ENCODE measurements around the gene PLXDC2.

Gene PLXDC2

DNA sequence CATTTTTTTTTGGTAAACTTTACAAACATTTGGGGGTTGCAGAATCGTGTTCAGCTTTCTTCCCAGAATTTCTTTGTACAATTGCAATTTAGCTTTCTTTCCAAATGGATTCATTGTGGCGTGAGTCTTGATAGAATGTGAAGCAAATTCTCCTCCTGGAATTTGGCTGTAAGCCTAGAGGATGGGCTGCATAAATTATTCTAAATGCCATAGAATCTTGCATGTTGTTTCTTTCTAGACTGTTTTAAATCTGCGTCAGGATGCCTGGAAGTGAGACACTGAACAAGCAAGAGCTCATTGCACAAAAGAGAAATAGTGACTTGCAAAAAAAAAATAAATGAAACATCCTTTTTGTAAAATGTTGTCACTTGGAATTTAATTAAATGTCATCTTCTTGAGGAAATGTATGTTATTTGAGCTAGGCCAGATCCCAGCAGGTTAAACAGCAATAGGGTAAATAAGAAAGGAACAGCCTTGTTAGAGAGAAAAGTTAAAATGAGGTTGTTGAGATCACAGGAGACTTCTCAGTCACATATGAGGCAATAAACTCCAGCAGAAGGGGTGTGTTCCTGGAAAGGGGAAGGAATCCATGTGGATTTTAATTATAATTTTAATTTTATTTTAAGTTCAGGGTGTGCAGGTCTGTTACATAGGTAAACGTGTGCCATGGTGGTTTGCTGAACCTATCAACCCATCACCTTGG, 483.0 kb downstream of the PLXDC2 start:
- DNase-seq = no peak

- DNase-seq = no peak
Observed at GRCh38 chr10:20300735-20301134, 484.5 kb downstream of the PLXDC2 start.

- DNase-seq = no peak
Observed at GRCh38 chr10:20302033-20302432, 485.8 kb downstream of the PLXDC2 start.

- no peak for DNase-seq
Observed at GRCh38 chr10:20303453-20304152, 487.4 kb downstream of the PLXDC2 start.

DNA sequence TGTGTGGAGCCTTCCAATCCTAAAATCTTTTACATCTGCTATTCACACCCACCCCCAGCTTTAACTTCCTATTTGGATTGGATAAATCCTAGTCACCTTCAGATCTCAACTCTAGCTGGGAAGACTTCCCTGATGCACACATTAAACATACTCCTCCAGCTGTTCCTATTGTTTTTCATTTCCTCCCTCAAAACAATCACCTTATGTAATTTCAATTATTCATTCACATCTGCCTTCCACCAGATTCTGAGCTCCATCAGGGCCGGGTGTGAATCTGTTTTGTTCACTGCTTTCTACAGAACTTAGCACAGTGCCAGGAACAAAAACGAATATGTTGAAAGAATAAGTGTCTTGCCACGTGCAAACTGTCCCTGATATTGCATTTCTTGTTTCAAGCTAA, 497.4 kb downstream of the PLXDC2 start:
- no peak for DNase-seq

DNA sequence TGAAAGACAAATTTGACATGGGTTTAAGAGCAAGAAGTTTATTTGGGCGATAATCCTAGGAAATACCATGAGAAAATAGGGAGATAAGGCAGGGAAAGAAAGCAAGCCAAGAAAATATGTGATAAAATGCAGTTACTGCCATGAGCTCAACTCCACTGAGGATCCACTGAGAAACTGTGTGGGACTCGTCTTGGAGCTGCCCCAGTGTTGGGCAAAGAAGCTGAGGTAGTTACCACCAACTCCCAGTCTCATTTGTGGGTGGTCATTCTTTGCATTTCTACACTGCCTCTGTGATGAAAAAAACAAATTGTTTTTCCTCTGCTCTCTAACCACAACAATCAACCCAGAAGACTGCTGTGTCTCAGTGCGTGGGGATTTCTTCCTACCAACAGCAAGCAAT, 498.2 kb downstream of the PLXDC2 start:
- DNase-seq = no peak

- no peak for DNase-seq
Observed at GRCh38 chr10:20327954-20328353, 511.7 kb downstream of the PLXDC2 start.

DNA sequence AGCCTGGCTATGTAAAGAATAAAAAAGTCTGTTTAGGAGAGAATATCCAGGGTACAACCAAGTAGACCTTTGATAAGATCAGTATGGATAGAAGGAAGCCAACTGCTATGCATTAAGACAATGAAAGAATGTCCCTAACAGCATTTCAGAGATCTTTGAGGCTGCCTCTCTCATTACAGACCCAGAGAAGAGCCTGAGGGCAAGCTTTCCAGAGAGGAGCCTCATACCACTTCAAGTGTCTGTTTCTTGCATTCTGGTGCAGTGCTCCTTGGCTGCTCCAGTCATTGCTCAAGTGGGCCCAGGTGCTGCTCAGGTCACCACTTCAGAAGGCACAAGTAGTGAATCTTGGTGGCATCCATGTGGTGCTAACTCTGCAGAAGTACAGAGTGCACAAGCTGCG, 514.0 kb downstream of the PLXDC2 start:
- no peak for DNase-seq

DNA sequence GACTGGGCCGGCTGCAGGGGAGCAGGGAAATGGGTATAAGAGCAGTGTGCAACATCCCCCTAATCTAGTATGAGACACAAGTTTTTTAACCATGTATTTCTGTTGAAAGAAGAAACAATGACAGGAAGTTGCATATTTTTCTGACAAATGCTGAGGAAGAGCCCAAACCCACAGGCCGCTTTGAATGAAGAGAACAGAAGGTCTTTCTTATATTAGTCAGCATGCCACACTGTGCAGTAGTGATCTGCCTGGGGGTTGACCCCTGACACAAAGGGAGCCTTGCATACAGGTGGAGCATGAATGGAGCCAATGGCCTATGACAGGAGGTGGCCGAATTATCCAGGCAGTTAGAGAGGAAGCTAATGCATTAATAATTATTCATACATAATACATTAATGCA, 518.3 kb downstream of the PLXDC2 start:
- DNase-seq = no peak
